Measurements from ENCODE around the gene WDR26.

DNA sequence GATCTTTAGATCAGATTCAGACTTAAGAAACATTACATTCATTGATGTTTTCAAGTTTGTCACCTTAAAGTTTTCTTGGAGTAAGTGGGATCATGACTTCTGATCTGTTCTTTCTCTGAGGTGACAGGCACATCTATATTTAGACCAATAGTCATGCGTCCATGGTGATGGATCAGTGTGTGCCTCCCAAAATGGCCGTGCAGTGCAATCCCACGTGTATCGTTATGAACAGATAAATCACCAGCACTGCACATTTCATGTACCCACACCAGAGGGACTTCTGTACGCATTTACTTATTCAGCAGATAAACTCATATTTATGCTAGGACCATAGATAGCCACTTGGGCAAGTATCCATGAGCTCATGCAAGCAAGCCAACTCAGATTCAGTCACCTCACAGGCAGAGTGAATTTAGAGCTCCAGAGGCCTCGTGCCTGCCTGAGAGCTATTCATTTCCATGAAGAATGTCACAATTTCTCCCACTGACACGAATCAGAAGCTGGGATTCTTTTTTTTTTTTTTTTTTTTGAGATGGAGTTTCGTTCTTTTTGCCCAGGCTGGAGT is 13.9 kb upstream of the WDR26 start:
- TF ChIP-seq, protein P1, sequence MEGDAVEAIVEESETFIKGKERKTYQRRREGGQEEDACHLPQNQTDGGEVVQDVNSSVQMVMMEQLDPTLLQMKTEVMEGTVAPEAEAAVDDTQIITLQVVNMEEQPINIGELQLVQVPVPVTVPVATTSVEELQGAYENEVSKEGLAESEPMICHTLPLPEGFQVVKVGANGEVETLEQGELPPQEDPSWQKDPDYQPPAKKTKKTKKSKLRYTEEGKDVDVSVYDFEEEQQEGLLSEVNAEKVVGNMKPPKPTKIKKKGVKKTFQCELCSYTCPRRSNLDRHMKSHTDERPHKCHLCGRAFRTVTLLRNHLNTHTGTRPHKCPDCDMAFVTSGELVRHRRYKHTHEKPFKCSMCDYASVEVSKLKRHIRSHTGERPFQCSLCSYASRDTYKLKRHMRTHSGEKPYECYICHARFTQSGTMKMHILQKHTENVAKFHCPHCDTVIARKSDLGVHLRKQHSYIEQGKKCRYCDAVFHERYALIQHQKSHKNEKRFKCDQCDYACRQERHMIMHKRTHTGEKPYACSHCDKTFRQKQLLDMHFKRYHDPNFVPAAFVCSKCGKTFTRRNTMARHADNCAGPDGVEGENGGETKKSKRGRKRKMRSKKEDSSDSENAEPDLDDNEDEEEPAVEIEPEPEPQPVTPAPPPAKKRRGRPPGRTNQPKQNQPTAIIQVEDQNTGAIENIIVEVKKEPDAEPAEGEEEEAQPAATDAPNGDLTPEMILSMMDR (IDR thresholded peaks at IDR 0.05 in 2 of 3, conservative IDR thresholded peaks at IDR 0.05 in 1 of 3; ENCODE audit: insufficient read depth in 2 of 3, low read depth in 1 of 3, low read length in 3 of 3): no peak
- no peak for TF ChIP-seq TAF1 (IDR thresholded peaks at IDR 0.05; ENCODE audit: control insufficient read depth, extremely low read depth, insufficient read depth, low read length, severe bottlenecking)
- TF ChIP-seq, protein P2, sequence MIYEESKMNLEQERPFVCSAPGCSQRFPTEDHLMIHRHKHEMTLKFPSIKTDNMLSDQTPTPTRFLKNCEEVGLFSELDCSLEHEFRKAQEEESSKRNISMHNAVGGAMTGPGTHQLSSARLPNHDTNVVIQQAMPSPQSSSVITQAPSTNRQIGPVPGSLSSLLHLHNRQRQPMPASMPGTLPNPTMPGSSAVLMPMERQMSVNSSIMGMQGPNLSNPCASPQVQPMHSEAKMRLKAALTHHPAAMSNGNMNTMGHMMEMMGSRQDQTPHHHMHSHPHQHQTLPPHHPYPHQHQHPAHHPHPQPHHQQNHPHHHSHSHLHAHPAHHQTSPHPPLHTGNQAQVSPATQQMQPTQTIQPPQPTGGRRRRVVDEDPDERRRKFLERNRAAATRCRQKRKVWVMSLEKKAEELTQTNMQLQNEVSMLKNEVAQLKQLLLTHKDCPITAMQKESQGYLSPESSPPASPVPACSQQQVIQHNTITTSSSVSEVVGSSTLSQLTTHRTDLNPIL (CRISPR knock-in tag; IDR thresholded peaks at IDR 0.05): no peak
- TF ChIP-seq, protein P3, sequence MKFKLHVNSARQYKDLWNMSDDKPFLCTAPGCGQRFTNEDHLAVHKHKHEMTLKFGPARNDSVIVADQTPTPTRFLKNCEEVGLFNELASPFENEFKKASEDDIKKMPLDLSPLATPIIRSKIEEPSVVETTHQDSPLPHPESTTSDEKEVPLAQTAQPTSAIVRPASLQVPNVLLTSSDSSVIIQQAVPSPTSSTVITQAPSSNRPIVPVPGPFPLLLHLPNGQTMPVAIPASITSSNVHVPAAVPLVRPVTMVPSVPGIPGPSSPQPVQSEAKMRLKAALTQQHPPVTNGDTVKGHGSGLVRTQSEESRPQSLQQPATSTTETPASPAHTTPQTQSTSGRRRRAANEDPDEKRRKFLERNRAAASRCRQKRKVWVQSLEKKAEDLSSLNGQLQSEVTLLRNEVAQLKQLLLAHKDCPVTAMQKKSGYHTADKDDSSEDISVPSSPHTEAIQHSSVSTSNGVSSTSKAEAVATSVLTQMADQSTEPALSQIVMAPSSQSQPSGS (CRISPR knock-in tag; IDR thresholded peaks at IDR 0.05): no peak
- TF ChIP-seq JUN (IDR thresholded peaks at IDR 0.05; ENCODE audit: borderline replicate concordance, low read depth, low read length): no peak
- TF ChIP-seq JUN (CRISPR knock-in tag; IDR thresholded peaks at IDR 0.05; ENCODE audit: borderline replicate concordance): no peak
- no peak for TF ChIP-seq ZNF184 (CRISPR knock-in tag; IDR thresholded peaks at IDR 0.05)
- no peak for TF ChIP-seq TRIM24 (IDR thresholded peaks at IDR 0.05)
- no peak for TF ChIP-seq ESRRB (CRISPR knock-in tag; IDR thresholded peaks at IDR 0.05; ENCODE audit: borderline replicate concordance)
- TF ChIP-seq, protein P4, sequence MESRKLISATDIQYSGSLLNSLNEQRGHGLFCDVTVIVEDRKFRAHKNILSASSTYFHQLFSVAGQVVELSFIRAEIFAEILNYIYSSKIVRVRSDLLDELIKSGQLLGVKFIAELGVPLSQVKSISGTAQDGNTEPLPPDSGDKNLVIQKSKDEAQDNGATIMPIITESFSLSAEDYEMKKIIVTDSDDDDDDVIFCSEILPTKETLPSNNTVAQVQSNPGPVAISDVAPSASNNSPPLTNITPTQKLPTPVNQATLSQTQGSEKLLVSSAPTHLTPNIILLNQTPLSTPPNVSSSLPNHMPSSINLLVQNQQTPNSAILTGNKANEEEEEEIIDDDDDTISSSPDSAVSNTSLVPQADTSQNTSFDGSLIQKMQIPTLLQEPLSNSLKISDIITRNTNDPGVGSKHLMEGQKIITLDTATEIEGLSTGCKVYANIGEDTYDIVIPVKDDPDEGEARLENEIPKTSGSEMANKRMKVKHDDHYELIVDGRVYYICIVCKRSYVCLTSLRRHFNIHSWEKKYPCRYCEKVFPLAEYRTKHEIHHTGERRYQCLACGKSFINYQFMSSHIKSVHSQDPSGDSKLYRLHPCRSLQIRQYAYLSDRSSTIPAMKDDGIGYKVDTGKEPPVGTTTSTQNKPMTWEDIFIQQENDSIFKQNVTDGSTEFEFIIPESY (CRISPR knock-in tag; IDR thresholded peaks at IDR 0.05): no peak

Measured in K562 (cell line).